Inferior parietal cortex (tissue), 1 donor: ENCODE measurements around the gene PLCH1.
"Not testable (repeated sequence)": the region's sequence is repeated elsewhere in the genome, so short reads cannot be mapped to it uniquely, and the experiment has no call there.

Source experiments
- DNase-seq: peaks from one replicate; pipeline ENCODE4 v3.0.0-alpha.2; 2016; ENCODE audit errors: extremely low spot score

PLCH1 gene

DNA sequence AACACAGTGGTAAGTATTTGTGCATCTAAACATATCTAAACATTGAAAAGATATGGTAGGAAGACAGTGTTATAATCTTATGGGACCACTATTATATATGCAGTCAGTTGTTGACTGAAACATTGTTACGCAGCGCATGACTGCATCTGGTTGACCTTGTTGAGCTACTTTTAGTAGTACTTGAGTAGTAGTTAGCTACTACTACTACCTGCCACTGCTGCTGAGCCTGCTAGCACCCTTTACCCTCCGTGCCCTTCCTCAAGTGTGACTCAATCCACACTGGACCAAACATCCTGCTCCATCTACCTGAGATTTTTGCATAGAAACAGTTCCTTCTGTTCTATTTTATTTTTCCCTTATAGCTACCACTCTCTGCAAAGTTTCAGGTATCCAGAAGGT lies 327.8 kb downstream of the PLCH1 start:
- no peak for DNase-seq

DNA sequence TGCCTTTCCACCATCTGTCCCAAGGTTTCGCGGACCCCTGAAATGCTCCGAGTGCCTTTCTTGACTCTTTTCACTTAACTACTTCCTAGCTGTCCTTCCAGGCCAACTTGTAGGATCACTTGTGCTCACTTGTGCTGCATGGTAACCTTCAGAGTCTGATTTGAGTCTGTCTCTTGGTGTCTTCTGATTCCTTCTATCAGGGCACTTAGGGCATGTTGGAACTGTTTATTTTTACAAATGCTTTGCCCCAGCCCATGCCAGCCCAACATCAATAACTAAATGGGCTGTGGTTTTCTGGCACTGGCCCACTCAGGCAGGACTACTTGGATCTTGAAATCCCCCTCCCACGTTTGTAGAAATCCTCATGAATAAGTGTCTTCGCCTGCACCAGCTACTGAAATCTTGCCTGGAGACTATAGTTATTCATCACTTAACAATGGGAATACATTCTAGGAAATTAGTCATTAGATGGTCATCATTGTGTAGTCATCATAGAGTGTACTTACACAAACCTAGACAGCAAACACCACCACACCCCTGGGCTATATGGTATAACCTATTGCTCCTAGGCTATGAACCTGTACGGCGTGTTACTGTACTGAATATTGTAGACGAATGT lies 328.3 kb downstream of the PLCH1 start:
- no peak for DNase-seq

DNA sequence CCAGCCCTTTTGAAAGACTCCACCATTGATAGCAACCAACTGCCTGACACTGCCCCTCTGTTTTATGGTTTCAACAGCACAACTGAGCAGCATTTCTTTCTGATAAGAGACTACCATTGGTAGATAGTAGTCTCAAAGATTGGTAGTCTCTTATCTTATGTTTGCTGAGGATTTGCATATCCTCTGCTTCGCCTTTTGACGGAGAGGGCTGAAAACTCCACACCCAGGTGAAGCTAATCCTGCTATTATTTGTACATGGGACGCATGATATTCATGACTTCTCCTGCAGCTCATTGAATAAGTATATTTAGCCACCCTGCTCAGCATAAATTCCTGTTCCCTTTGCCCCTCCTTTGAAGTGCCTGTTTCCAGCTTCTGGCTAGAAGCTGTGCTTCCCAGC lies 332.0 kb downstream of the PLCH1 start:
- no peak for DNase-seq

DNA sequence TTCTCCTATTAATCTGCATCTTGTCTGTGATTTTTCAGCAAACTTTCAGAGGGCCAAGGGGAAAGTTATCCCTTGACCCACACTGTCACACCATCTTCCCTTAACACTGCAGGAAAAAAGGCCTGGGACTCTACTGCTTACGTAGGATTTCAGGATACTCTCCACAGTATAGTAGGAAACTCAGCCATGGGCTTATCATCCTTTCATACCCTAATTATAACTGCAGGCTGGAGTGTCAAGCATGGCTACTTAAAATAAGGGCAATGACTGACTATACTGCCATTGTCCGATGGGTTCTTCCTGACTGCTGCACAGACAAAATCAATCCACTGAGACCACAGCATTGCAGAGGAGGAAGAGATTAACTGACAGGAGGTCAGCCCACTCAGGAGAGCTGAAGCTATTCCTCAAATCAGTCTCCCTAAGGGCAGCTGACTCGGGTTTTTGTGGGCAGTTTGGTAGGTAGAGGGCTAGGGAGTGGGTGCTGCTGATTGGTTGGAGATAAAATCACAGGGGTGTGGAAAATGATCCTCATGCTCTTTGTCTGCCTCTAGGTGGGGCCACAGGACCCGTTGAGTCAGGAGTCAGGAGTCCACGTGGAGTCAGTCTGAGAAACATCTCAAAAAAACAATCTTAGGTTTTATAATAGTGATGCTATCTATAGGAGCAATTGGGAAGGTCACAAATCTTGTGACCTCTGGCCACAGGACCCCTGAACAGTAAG lies 333.2 kb downstream of the PLCH1 start:
- DNase-seq: no peak

DNA sequence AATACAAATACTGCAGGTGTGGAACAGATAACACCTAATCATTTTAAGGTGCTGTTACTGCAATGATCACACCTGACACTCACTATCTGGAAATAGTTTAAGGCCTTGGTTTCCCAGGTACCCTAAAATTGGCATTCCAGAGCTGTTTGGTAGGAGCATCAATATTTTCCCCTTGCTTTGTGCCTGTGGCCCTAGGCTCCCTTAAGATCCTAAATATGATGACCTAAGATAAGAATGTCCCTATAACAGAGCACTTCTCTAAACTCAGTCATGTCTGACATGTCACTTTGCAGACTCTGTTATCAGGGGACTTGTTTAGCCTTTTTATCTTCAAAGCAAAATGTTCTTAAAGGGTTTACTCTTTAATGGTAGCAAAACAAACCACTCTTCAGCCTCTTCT lies 335.5 kb downstream of the PLCH1 start:
- DNase-seq: no peak

DNA sequence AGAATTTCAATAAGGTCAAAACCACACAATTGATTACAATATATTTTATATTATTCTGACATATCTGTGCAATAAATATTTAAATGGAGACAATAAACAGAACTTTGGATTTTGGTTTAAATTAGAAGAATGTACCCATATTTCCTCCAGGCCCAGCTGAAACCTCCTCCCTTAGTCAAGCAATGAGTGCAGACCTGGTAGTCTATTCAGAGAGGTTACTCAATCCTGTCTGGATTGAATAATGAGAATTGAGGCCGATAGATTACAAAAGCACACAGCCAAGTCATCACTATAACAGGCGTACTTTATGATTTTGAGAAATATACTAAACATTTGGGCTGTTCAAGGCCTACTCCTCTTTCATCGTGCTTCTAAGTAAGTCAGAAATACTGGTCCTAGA lies 336.9 kb downstream of the PLCH1 start:
- no peak for DNase-seq

DNA sequence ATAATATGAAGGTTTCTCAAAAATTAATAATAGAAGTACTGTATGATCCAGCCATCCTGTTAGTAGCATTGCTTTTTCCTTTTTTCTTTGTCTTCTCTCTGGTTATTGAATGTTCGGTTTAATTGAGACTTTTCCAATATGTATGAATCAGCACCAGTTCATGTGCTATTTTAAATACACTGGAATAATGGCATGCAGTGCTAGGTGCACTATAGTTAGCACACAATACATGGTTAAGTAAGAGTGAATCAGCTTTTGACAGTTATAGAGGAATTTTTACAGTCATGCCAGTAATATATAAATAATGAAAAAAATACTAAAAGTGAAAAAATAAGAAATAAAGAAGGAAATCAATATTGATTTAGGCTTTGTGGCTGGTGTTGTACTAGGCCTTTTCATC lies 337.5 kb downstream of the PLCH1 start:
- no peak for DNase-seq

DNA sequence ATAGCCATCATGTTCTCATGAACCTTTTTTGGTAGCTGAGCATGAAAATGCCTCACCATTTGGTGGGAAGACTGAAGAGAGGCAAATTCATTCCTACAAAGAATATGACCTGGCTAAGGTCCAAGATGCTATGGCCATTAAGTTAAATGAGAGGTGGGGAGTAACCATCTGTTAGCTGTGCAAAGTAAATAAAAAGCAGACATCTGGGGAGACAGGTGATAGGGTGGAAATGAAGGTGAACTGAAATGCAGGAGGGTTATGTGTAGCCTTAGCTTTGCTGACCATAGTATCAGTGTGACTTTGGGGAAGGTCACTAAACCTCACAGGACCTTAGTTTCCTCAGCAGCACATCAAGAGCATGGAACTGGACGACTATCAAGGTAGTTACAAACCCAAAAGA lies 340.4 kb downstream of the PLCH1 start:
- no peak for DNase-seq

DNA sequence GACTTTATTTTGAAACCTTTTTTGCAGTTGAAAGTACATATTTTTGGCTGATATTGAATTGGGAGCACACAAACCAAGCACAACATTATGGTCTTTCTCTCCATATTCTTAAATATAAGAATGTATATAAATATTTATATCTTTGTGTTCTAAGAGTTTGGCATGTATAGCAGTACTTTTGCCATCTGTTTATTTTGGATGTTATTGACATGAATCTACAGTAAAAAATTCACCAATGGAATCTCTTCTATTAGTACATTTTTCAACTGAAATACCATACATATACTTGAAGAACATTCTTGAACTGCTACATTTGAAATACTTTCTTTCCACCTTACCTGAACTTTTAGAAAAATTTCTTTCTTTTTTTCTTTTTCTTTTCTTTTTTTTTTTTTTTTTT lies 342.2 kb downstream of the PLCH1 start:
- no peak for DNase-seq

DNA sequence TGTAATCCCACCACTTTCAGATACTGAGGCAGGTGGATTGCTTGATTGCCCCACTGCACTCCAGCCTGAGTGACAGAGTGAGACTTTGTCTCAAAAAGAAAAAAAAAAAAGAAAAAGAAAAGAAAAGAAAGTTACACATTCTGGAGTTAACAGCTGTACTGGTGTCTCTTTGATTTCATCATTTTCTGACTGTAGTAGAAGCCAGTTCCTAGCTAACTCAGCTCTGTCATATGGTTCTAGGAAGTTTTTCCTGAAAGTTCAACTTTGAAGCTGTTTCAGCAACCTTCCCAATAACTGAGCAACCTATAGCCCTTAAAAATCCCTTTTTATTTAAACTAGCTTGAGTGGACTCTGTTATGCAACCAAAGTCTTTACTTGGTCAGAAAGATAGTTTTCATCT lies 346.8 kb downstream of the PLCH1 start:
- no peak for DNase-seq

DNA sequence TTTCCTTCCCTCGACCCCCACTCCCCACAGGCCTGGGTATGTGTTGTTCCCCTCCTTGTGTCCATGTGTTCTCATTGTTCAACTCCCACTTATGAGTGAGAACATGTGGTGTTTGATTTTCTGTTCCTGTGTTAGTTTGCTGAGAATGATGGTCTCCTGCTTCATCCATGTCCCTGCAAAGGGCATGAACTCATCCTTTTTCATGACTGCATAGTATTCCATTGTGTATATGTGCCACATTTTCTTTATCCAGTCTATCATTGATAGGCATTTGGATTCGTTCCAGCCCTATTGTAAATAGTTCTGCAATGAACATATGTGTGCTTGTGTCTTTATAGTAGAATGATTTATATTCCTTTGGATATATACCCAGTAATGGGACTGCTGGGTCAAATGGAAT lies 350.0 kb downstream of the PLCH1 start:
- not testable (repeated sequence) for DNase-seq

DNA sequence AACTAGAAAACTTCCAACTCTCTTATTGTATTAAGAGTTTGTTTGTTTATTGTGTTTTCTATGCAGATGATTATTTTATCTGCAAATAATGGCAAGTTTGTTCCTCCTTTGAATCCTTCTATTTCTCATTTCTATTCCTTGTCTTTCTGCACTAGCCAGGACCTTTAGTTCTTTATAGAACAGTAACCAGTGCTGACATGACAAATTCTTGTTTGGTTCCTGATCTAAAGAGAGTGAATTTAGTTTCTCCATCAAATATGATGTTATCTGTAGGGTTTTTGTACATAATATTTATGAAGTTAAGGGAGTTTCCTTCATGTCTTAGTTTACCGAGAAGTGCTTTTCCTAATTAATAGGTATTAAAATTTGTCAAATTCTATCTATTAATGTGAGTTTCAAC lies 350.6 kb downstream of the PLCH1 start:
- no peak for DNase-seq

DNA sequence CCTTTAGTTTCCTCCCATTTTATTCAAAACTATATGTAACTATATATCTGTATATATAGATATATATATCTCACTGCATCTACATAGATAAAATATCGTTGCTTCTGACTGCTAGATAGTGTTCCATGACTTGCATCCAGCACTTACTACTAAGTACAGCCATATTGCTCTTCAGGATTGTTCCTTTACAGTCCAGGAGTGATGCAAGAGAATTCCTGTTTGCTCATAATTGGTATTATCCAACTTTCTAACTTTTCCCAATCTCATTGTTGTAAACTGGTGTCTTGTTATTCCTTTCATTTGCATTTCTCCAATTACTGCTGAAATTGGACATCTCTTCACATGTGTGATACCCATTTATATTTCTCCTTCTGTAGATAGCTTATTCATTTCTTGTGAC lies 351.6 kb downstream of the PLCH1 start:
- no peak for DNase-seq

DNA sequence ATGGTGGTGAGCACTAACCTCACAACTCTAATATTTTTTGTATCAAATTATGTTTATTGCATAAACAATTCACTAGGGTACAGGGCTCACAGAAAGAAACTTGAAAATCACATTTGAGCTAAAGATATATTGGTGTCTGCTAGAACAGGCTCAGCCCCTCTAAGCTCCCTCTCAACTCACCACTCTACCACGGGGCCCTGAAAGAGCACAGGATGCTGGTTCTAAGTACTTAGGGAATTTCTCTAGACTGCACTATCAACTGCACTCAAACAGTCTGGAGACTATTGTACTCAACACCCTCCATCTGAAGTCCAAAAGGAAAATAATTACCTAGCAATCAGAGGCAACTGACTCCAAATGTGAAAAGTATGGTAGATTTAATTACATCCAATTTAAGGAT lies 352.7 kb downstream of the PLCH1 start:
- DNase-seq: no peak

DNA sequence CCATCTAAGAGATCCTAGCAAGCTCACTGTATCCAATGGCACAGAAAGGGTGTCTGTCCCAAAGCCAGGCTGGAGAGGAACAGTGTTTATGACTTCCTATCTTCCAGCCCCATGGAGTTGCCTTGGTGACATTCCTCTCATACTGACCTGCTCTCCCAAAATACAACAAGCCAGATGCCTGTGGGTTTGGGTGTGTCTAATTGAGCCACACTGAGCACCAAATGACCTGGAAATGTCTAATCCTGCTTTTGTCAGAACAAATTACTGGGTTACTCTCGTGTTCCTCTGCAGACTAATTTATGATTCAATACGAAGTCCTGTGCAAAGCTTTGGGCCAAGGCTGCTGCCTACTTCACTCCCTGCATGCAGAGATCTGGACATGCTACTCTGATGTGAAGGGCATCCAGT lies 353.3 kb downstream of the PLCH1 start:
- DNase-seq: no peak

DNA sequence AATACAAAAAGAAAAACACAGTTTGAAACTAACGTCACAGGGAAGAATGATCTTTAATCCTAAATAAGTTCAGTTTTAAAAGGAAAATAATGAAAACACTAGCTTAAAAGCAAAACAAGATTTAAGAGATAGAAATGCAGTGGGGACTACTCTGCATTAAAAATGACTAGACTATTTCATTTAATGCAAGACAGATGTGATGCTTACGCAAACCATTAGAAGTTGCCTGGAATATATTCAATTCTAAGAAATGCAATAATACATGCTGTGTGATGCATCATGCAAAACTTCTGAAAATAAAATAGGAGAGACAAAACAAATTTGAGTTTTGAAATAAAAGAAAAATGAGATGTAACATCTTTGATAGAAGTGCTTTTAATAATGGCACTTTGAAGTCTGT lies 353.8 kb downstream of the PLCH1 start:
- no peak for DNase-seq

DNA sequence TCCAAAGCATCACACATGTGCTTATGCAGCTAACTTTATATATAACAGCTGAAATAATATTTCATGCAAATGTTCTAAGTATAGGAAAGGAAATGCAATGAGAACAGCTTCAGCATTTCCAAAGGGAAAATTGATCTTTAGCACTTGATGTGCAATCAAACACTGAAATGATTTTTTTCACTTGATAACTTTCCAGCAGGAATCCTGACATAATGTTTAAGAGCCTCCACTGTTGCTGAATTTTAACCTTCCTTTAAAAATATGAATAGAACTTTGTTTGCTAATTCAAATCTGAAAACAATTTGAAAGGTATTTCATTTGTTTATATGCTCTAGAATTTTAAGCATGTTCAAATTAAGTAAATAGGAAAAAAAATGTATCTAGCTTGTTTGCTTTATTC lies 354.5 kb downstream of the PLCH1 start:
- no peak for DNase-seq

DNA sequence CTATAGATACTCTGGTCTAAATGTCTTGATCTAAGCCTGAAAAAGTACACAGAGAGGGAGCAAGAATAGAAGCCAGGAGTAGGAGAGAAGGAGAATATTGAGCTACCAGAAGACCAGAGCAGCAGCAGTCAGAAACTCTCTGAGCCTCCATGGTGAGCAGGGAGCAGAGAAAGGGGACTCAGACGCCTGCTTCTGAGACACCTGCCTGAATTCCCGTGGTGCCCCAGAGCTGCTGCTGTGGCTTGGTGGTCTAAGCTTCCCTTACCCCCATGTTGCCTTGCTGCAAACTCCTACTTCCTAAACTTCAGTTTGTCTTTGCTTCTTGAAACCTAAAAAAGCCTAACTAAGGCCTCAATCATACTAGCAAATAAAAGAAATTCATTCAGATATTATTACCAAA lies 356.5 kb downstream of the PLCH1 start:
- no peak for DNase-seq

DNA sequence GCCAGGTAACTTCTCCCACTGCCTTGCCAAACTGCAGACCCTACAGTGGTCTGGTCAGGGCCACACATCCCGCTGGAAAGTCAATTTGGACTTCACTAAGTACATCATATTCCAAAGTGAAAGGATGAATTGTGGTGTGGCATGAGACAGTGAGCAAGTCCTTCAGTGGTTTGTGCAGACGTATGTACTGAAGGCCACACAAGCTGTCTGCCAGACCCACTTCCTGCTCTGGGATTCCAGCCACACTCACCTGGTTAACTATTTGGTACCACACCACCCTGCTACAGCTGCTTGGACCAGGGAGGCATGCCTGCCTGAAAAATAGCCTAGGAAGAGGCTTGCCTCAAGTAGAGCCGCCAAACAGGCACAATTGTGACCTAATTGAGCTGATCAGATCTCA lies 357.3 kb downstream of the PLCH1 start:
- DNase-seq: no peak

DNA sequence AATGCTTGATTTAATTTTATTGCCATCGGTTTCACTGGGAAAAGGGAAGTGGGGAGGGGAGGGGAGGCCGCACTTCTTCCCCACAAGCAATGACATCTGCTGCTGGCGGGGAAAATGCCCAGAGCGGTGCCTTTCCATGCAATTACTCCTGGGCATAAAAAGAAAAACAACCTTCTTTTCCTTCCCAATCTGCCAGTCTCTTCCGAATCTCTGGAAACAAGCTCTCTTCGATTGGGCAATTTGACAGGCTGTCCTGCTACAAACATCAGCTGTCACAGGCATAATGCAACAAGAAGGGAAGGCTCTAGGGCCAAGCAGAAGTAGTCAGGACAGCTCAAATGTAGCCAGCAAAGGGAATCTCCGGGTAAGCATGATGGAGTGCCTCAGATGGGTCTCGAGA lies 358.0 kb downstream of the PLCH1 start:
- no peak for DNase-seq

DNA sequence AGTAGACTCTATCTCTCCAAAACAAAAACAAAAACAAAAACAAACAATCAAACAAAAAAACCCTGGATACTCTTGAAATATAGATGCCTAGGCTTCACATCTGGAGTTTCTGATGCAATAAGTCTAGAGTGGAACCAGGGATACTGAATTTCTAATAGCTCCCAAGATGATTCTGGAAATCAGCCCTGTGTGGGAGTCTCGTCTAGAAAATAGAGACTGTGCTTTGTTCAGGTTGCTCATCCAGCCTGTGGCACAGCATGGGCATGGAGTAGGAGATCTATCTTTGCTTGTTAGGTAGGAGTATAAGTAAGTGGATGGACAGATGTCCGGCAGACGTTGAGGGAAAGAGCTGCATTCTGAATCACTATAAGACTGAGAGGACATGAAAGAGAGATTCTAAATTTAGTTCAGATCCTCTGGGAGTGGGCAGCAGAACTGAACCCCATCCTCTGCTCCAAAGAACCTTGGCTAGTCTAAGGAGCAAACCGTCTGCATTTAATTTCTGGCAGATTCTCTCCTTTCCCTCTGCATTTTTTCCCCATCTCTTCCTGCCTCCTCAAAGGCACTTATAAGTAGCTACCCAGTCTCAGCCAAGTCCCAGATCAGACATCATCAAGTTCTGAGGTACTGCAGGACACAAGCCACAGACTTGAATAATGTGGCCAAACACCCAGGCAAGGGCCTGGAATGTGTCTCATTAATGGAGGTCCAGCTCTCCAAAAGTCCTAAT lies 358.8 kb downstream of the PLCH1 start:
- DNase-seq: no peak

DNA sequence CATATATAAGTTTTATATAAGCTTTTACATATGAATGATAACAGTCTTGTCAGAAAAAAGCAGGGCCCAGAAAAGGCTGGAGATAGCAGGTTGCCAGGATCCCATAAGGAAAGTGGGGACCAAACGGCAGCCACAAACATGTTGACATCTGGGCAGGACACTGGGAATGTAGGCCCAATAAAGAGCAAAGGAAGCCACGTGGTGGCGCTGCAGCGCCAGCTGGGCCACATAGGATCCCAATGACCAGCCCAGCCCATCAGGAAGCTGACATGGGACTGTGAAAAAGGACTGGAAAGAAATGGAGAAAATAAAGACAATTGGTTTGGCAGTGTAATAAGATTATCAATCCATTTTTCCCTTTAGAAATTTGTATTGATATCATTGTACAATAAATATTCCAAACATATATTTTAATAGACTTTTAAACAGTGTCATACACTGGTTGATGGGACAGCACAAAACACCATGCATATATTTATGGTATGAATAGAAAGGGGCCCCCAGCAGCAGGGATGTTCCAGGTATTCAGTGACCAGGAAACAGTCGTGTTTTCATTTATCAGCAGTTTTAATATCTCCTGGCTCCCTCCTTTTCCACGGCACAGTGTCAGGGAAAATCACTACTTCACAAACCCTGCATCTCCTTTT lies 362.4 kb downstream of the PLCH1 start:
- peak; percentile 64 for DNase-seq

DNA sequence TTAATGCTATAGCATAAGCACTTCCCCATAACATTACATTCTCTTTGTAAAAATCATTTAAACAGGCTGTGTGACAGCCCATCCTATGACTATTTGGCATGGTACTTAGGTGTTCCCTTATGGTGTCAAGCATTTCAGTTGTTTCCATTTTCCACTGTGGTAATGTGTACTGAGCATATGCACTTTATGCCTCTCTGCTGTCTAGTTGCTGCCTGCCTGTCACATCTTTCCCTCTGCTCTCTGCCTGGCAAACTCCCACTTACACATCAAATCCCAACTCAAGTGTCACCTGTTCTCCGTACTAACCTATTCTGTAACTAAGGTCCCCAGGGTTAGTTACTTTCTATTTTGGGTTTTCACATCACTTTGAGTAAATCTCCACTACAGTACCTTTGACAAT lies 367.0 kb downstream of the PLCH1 start:
- DNase-seq: no peak
